ENCODE data around the gene WWC1. TPM values are rescaled to one million over a fixed set of nuclear protein-coding genes. Genes with fewer than 3 reads are reported as not detected.

Gene WWC1
- total and polyA plus RNA-seq, 9 of the 15 experiments (the other 6 are each of a cell fraction or from before 2014, with no cell fraction given) = under 0.01 to 0.54 (median 0.42) TPM; not detected in 6

DNA sequence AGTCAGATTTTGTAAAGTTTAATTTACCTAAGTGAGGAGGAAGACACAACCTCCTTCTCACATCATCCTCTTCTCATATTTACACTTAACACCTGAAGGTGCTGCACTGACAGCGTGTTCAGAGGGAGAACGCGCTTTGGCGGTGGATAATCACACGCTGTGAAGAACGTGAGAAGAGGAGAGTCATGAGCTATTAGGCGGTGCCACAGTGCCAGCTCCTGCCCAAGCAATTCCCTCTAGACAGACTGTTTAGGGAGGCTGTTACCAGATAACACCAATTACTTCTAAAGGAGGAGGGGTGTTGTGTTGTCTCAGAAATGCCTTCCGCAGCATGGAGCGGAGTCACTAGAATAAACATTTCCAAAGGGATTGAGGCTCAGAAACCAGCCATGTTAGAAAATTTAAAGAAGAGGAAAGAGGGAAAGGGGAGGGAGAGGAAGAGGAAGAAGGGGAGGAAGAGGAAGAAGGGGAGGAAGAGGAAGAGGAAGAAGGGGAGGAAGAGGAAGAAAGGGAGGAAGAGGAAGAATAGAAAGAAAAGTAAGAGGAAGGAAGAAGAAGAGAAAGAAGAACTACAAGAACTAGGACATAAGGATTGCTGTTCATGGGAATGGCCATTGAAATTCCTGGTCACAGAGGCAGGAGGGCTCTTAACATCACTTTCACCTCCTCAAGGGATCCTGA lies 37.3 kb upstream of the WWC1 start:
- Histone ChIP-seq H3K9ac (ENCODE audit: insufficient read depth in 1 of 2, low read depth in 2 of 2, low read length in 2 of 2) (no peak overlapping the region), H2AFZ (ENCODE audit: low read depth, low read length) (no peak overlapping the region), H4K20me1 (replicated peaks; ENCODE audit: control insufficient read depth, insufficient read depth, low read length) (no peaks in the 10 kb centered on the region), H3K36me3 (ENCODE audit: control insufficient read depth, insufficient read depth, low read length) (no peaks in the 10 kb centered on the region), H3K79me2 (ENCODE audit: control insufficient read depth, insufficient read depth, low read length) (no peaks in the 10 kb centered on the region), H3K27me3 (ENCODE audit: control insufficient read depth in 2 of 2, insufficient read depth in 2 of 2, low read length in 2 of 2) (peaks cover 0 to 11% of the 10 kb centered on the region in 2 experiments; a peak in 2 of 5 replicates), H3K4me3 (no peak overlapping the region), H3K9me3 (replicated peaks; ENCODE audit: control insufficient read depth, insufficient read depth, low read depth, low read length) (no peaks in the 10 kb centered on the region), H3K4me2 (ENCODE audit: insufficient read depth, low read length) (no peak overlapping the region), H3K4me1 (replicated peaks in 1 of 2; ENCODE audit: control insufficient read depth in 2 of 2, insufficient read depth in 2 of 2, low read length in 2 of 2) (no peaks in the 10 kb centered on the region), H3K27ac (ENCODE audit: extremely low read depth, low read depth, low read length) (no peak overlapping the region), H3K9me1 (ENCODE audit: control insufficient read depth, insufficient read depth, low read length) (no peaks in the 10 kb centered on the region)
- FAIRE-seq (no peak), ATAC-seq (no peak), DNase-seq (ENCODE audit: extremely low read depth in 1 of 4, low spot score in 3 of 4) (no peak)
- WGBS (ENCODE audit: insufficient coverage, low coverage, missing lambda C conversion rate) = 0% methylated on average over 9 of the region's 9 CpGs
- TF ChIP-seq, protein P1, sequence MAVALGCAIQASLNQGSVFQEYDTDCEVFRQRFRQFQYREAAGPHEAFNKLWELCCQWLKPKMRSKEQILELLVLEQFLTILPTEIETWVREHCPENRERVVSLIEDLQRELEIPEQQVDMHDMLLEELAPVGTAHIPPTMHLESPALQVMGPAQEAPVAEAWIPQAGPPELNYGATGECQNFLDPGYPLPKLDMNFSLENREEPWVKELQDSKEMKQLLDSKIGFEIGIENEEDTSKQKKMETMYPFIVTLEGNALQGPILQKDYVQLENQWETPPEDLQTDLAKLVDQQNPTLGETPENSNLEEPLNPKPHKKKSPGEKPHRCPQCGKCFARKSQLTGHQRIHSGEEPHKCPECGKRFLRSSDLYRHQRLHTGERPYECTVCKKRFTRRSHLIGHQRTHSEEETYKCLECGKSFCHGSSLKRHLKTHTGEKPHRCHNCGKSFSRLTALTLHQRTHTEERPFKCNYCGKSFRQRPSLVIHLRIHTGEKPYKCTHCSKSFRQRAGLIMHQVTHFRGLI (CRISPR knock-in tag; IDR thresholded peaks at IDR 0.05) = no peak
- TF ChIP-seq POLR2AphosphoS2 (IDR thresholded peaks at IDR 0.05; ENCODE audit: low read length) (no peak), ZNF253 (CRISPR knock-in tag; conservative IDR thresholded peaks at IDR 0.05) (no peak), CBFA2T2 (conservative IDR thresholded peaks at IDR 0.05) (no peak), ARHGAP35 (IDR thresholded peaks at IDR 0.05; ENCODE audit: partially characterized antibody) (no peak), ATF6 (CRISPR knock-in tag; IDR thresholded peaks at IDR 0.05) (no peak)
- in situ Hi-C loops (cut with MboI) = loop anchor here (25.0 kb wide), 1 partner anchor 408 kb away; no protein-coding TSS in a partner anchor
- ChIA-PET CTCF (ENCODE audit: low intra/inter-chr PET ratio) (no interaction called here), POLR2A (no interaction called here)
- no TSS peak for BruUV-seq (replicated peaks)
- intact Hi-C loops (cut with micrococcal nuclease) = no loop called here

Data from K562 (cell line).